ENCODE results near the gene PIERCE2.
A peak's percentile ranks its signal among the peaks of the same experiment; 100 is the strongest.
"Not testable (repeated sequence)": the region's sequence is repeated elsewhere in the genome, so short reads cannot be mapped to it uniquely, and the experiment has no call there.

Gene PIERCE2

DNA sequence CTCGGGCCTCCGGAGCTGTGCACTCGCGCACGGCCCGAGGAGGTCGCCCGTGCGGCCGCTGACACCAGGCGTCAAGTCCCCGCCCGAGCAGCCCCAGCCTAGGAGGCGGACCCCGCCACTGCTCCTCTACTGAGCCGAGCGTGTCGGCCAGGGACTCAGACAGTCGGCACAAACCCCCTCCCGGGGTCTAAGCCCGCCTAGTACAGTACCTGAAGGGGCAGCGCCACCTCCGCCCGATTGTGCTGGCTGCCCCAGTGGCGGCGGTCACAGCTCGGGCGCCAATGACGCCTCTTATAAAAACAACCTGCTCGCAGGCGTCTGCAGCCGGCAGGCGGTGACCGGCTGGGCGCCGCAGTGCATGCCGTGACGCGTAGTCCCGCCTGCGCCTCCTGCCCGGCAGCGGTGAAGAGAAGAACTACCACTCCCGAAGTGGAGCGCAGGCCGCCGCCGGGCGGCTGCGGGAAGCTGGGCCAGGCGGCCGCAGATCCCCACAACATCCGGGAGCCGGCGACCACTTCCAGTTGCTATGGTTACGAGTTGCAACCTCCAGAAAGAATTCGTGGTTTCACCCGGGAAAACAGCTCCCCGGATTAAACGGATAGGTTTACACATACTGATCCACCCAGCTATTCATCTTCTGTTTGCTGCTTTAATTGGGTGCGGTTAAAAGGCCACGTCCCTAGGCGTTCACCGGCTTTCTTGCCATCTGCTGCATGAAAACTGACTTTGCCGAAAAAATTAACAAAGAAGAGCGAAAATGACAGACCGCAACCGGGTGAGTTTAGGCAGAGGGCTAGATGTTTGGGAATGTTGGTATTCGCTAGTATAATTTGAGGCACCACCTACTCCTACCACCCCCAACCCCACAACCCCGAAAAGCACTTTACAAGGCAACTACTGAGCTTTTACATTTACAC, at the start of gene PIERCE2, which contains the start of gene CCPG1:
Gene PIERCE2, plus strand, starts transcription at position 484 of the 917 bp plus-strand sequence. Its CDS starts 274 bp downstream, at position 758.
Gene CCPG1, minus strand, starts transcription at position 348 of the 917 bp plus-strand sequence. CDS start 18,935 bp downstream, outside the sequence.
- peak; percentile 71 for DNase-seq

- DNase-seq = no peak
Observed at GRCh38 chr15:55360256-55360655, 48.0 kb upstream of the PIERCE2 start.

GRCh38 chr15:55361048-55361447, 47.2 kb upstream of the PIERCE2 start:
- no peak for DNase-seq

DNA sequence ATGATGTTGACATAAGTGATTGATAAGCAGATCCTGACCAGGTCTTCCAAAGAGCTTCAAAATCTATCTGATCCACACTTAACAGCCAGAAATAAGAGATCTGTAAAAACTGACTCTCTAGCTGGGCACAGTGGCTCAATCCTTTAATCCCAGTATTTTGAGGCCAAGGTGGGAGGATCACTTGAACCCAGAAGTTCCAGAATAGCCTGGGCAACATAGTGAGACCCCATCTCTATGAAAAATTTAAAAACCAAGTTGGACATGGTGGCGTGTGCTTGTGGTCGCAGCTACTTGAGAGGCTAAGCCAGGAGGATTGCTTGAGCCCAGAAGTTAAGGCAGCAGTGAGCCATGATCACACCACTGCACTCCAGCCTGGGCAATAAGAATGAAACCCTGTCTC, 45.7 kb upstream of the PIERCE2 start:
- no peak for DNase-seq

- DNase-seq = no peak
Observed at GRCh38 chr15:55366981-55367380, 41.3 kb upstream of the PIERCE2 start.

DNA sequence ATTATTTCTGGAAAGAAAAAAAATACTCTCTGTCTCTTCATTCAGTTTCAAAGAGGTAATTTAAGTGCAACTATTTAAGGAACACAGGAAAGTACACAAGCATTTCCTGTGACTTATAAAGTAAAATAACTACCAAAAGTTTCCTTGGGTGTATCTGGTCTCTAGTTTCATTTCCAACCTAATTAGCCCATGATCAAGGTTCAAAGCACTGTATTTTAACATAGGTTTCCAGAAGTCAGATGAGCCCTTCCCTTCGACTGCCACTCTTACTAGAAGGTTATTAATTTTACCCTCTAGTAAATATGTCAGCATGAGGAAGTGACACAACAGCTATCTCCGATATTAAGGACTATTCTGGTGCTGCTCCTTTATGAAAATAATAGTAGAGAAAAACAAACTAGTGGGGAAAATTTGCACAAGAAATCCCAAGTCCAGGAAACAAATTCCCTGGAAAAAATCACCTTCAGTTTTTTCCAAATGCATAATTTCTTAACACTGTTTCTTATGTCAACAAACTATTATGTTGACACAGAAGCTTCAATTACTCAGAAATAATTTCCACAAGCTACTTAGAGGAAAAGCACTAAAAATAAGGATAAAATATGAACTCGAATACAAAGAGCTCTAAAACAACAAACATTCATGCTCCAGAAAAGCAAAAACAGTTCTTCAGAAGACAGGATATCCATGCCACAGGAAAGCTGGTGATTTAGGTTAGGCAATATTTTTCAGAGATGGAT, 35.4 kb upstream of the PIERCE2 start:
- DNase-seq = no peak

GRCh38 chr15:55379095-55379494, 29.2 kb upstream of the PIERCE2 start:
- DNase-seq = no peak

GRCh38 chr15:55381595-55381994, 26.7 kb upstream of the PIERCE2 start:
- no peak for DNase-seq

DNA sequence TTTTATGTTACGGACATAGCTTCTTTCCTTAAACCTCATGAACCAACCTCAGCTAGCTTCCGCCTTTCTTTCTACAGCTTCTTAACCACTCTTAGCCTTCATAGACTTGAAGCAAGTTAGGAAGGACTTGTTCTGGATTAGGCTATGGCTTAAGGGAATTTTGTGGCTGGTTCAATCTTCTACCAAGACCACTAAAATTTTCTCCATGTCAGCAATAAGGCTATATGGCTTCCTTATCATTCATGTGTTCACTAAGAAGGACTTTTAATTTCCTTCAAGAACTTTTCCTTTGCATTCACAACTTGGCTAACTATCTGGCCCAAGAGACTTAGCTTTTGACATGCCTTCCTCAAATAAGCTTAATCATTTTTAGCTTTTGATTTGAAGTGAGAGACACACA, 24.6 kb upstream of the PIERCE2 start:
- DNase-seq = no peak

- no peak for DNase-seq
Observed at GRCh38 chr15:55387027-55387426, 21.3 kb upstream of the PIERCE2 start.

DNA sequence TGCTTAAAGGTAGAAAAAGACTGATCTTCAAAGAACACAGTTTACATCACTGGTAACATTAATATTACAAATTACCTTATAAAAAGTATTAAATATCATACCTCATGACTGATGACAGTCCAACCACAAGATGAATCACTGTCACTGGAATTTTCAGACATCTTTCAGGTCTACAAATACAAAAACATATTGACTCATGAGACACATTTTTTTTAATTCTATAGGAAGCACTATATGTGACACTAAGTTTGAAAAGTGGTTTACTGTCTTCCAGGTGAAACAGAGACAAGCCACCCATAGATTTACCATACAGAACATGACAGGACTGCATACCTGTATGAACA, 19.1 kb upstream of the PIERCE2 start:
- DNase-seq = no peak

DNA sequence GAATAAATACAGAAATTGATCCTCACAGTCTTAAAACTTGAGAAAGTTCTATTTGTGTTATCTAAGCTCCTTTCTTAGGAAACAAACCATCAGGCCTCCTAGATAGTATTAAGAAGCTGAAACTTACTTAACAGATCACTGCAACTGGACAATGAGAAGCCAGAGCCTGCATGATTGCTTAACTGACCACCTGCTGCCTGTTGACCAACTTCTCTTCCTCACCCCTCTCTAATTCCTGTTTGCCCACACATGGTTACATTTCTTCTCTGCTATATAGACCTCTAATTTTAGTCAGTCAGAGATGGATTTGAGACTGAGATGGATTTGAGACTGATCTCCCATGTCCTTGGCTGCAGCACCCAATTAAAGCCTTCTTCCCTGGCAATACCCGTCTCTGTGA, 13.6 kb upstream of the PIERCE2 start:
- no peak for DNase-seq

DNA sequence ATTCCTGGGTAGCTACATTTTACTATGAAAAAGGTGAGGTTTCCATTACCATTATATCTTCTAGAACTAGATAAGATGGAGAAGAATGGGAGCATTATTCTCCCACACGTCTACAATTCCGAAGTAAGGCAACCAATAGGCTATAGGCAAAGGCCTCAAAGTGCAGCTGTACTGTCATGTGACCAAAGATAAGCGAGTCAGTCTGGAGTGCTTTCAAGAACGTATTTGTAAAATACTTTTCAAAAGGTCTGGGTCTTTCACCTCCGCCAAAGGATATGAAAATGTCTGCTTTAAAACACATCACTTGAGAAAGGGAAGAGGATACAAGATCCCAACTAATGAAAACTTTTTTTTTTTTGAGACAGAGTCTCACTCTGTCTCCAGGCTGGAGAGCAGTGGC, 10.1 kb upstream of the PIERCE2 start:
- no peak for DNase-seq

GRCh38 chr15:55400050-55400449, 8.2 kb upstream of the PIERCE2 start:
- not testable (repeated sequence) for DNase-seq

GRCh38 chr15:55401786-55402246, 6.5 kb upstream of the PIERCE2 start:
- no peak for DNase-seq

GRCh38 chr15:55402707-55403106, 5.6 kb upstream of the PIERCE2 start:
- no peak for DNase-seq

DNA sequence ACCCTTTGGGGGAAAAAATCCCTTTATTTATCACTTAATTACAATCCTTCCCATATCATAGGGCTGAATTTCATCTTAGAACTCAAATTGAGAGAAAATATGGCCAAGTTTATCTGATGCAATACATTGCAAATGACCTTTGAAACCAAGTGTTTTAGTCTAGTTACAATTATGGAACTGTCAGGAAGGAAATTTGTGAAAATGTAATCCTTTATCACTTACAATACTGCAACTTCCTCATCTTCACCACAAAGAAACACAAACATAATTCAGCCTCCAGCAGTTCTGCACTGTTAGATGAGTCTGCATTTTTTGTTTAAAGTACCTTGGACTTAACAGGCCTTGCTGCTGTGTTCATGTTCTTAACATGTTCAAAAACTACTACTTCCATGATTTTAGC, 4.8 kb upstream of the PIERCE2 start:
- DNase-seq = no peak

- peak; percentile 10 for DNase-seq
Observed at GRCh38 chr15:55407498-55408011, 740 bp upstream of the PIERCE2 start.

DNA sequence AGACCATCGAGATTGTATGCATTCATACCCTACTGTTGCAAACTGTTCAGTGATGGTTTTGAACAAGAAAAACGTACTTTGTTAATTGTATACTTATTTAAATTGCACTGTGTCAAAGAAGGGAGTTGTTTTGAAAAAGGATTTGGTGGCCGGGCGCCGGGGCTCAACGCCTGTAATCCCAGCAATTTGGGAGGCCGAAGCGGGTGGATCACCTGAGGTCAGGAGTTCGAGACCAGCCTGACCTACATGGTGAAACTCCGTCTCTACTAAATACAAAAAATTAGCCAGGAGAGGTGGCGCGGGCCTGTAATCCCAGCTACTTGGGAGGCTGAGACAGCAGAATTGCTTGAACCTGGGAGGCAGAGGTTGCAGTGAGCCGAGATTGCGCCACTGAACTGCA, 681 bp downstream of the PIERCE2 start:
- DNase-seq = not testable (repeated sequence)

- DNase-seq = not testable (repeated sequence)
Observed at GRCh38 chr15:55417678-55418077, 9.4 kb downstream of the PIERCE2 start.

- no peak for DNase-seq
Observed at GRCh38 chr15:55420171-55420866, 12.0 kb downstream of the PIERCE2 start.

DNA sequence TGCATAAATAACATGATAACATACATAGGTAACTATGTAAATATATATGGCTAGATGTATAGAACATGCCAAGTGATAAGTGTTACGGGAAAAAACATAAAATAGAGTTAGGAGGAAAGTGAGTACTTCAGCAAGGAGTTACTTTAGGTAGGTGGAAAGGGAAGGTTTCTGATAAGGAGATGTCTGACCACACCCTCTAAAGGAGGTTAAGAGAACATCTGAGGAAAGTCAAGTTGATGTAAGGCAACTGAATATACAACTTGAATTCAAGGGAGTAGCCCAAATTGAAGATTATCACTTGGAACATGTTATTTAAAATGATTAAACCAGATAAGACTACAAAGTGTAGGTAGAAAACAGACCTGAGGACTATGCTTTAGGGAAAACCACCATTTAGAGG, 13.8 kb downstream of the PIERCE2 start:
- DNase-seq = no peak
